ENCODE data around the gene KIF17. TPM values are rescaled to one million over a fixed set of nuclear protein-coding genes. Genes with fewer than 3 reads are reported as not detected.

The KIF17 gene
- polyA plus RNA-seq, 2 of the 4 experiments (the other 2 are of a cell fraction) = 0.78 to 1.0 TPM

GRCh38 chr1:20666804-20667203, 51.0 kb downstream of the KIF17 start:
- H3K9me3 ChIP-seq = no peaks in the 10 kb centered on the region
- DNase-seq (ENCODE audit: low read depth in 1 of 2, low spot score in 1 of 2) (peak; percentile 41 to 46), FAIRE-seq (no peak), ATAC-seq (peak in 1 of 2 experiments; percentile 63; a peak in 3 of 6 replicates)
- peaks cover 6% of the 10 kb centered on the region; the same call in 1 of the 3 replicates for H3K4me1 ChIP-seq
- ChIA-PET CTCF (interaction anchor here (0.7 to 1.1 kb wide), 3 partner anchors 92 to 454 kb away, joined by 3 to 6 read pairs (median 3); no protein-coding TSS in a partner anchor), POLR2A (no interaction called here)
- peak; percentile 89 for TF ChIP-seq USF2 (IDR thresholded peaks at IDR 0.05)
- TF ChIP-seq MAZ (IDR thresholded peaks at IDR 0.05; ENCODE audit: borderline replicate concordance, low read depth, low read length) = no peak
- no peak for TF ChIP-seq HOXB13 (CRISPR knock-in tag; IDR thresholded peaks at IDR 0.05; ENCODE audit: low read depth)
- TF ChIP-seq RFX5 (IDR thresholded peaks at IDR 0.05) = no peak
- TF ChIP-seq REST (IDR thresholded peaks at IDR 0.05) = no peak
- no peak for TF ChIP-seq POLR2AphosphoS2 (conservative IDR thresholded peaks at IDR 0.05; ENCODE audit: low read length)
- no peak for TF ChIP-seq ZSCAN20 (CRISPR knock-in tag; IDR thresholded peaks at IDR 0.05)
- H3K27ac ChIP-seq = no peak overlapping the region
- H3K4me3 ChIP-seq = no peak overlapping the region
- no peak overlapping the region for H3K4me2 ChIP-seq
- WGBS (ENCODE audit: missing lambda C conversion rate) = no CpG with 5 or more reads among the region's 1 CpG

- no peak for FAIRE-seq
- H3K27ac ChIP-seq = no peak overlapping the region
- POLR2A ChIA-PET = no interaction called here
- H3K4me2 ChIP-seq = no peak overlapping the region
- no peak for DNase-seq (ENCODE audit: low read depth in 1 of 2, low spot score in 1 of 2)
- CTCF ChIA-PET = interaction anchor here (0.7 to 1.2 kb wide), 4 partner anchors 91 to 454 kb away, joined by 3 to 6 read pairs (median 3); no protein-coding TSS in a partner anchor
- no peak for ATAC-seq
- no peak for TF ChIP-seq RFX5 (IDR thresholded peaks at IDR 0.05)
- TF ChIP-seq FOXS1 (CRISPR knock-in tag; IDR thresholded peaks at IDR 0.05) = no peak
- TF ChIP-seq CBX8 (IDR thresholded peaks at IDR 0.05) = no peak
- no peak for TF ChIP-seq EP300 (IDR thresholded peaks at IDR 0.05)
- no peak for TF ChIP-seq FOSB (CRISPR knock-in tag; IDR thresholded peaks at IDR 0.05)
- TF ChIP-seq CHD4 (IDR thresholded peaks at IDR 0.05; ENCODE audit: borderline replicate concordance) = no peak
- no peaks in the 10 kb centered on the region for H3K9me3 ChIP-seq
- no peak overlapping the region for H3K4me3 ChIP-seq
- H3K4me1 ChIP-seq = peaks cover 6% of the 10 kb centered on the region; the same call in 1 of the 3 replicates
- 98% methylated on average over 7 of the region's 16 CpGs for WGBS (ENCODE audit: missing lambda C conversion rate)
These were observed 51.7 kb downstream of the KIF17 start for GRCh38 chr1:20666146-20666545.

- ChIA-PET POLR2A (no interaction called here), CTCF (interaction anchor here (1.2 kb wide), 1 partner anchor 144 kb away, joined by 3 read pairs; no protein-coding TSS in a partner anchor)
- Histone ChIP-seq H3K4me2 (no peak overlapping the region), H3K4me1 (peaks cover 6% of the 10 kb centered on the region; the same call in 1 of the 3 replicates), H3K9me3 (no peaks in the 10 kb centered on the region), H3K4me3 (no peak overlapping the region), H3K27ac (no peak overlapping the region)
- ATAC-seq (no peak), FAIRE-seq (no peak), DNase-seq (ENCODE audit: low read depth in 1 of 2, low spot score in 1 of 2) (no peak)
- WGBS (ENCODE audit: missing lambda C conversion rate) = 89% methylated on average over 12 of the region's 12 CpGs
- no peak for TF ChIP-seq USF2 (IDR thresholded peaks at IDR 0.05)
- TF ChIP-seq HOXB13 (CRISPR knock-in tag; IDR thresholded peaks at IDR 0.05; ENCODE audit: low read depth) = no peak
- TF ChIP-seq ZNF302 (CRISPR knock-in tag; IDR thresholded peaks at IDR 0.05) = no peak
- TF ChIP-seq FOXS1 (CRISPR knock-in tag; IDR thresholded peaks at IDR 0.05) = no peak
- TF ChIP-seq CHD4 (IDR thresholded peaks at IDR 0.05; ENCODE audit: borderline replicate concordance) = no peak
- no peak for TF ChIP-seq ELK1 (IDR thresholded peaks at IDR 0.05; ENCODE audit: low read depth, low read length)
- no peak for TF ChIP-seq HOXA7 (CRISPR knock-in tag; IDR thresholded peaks at IDR 0.05)
- no peak for TF ChIP-seq JUN (IDR thresholded peaks at IDR 0.05)
- TF ChIP-seq ZSCAN20 (CRISPR knock-in tag; IDR thresholded peaks at IDR 0.05) = no peak
- TF ChIP-seq HEYL (CRISPR knock-in tag; IDR thresholded peaks at IDR 0.05) = no peak
- no peak for TF ChIP-seq FOSL2 (IDR thresholded peaks at IDR 0.05)
- TF ChIP-seq FOSL2 (CRISPR knock-in tag; IDR thresholded peaks at IDR 0.05) = no peak
- no peak for TF ChIP-seq ATOH8 (CRISPR knock-in tag; IDR thresholded peaks at IDR 0.05; ENCODE audit: low read depth)
- no peak for TF ChIP-seq RNF2 (IDR thresholded peaks at IDR 0.05; ENCODE audit: borderline replicate concordance, low read depth)
- TF ChIP-seq SREBF2 (IDR thresholded peaks at IDR 0.05) = no peak
- TF ChIP-seq CBX2 (IDR thresholded peaks at IDR 0.05; ENCODE audit: borderline replicate concordance, low read depth) = no peak
These were observed 52.1 kb downstream of the KIF17 start for GRCh38 chr1:20665726-20666125.
